Astrocyte (in vitro differentiated cells and primary cell): ENCODE data around the gene KNL1. TPM values are rescaled to one million over a fixed set of nuclear protein-coding genes. Genes with fewer than 3 reads are reported as not detected.

Experiments used
- DNase-seq: peaks from one replicate; pipeline ENCODE4 v3.0.0-alpha.2; 2010; ENCODE audit warnings: low read depth
- FAIRE-seq: peaks from 2 replicates; lab custom pipeline; 2011; peaks lifted over from hg19 to GRCh38; lab: Jason Lieb, UNC
- H2AFZ ChIP-seq: 2 replicates; pipeline ENCODE4 v1.6.0; 2012; ENCODE audit warnings: low read depth, low read length, inconsistent platforms
- H3K27ac ChIP-seq: 2 replicates; pipeline ENCODE4 v1.5.1; 2011; ENCODE audit warnings: low read depth, low read length, inconsistent platforms
- H3K27me3 ChIP-seq: 2 replicates; pipeline ENCODE4 v1.6.0; 2011; ENCODE audit warnings: low read length, inconsistent platforms; ENCODE audit not compliant: insufficient read depth
- H3K36me3 ChIP-seq: 2 replicates; pipeline ENCODE4 v1.5.1; 2011; ENCODE audit warnings: low read length, inconsistent platforms; ENCODE audit not compliant: insufficient read depth
- H3K4me1 ChIP-seq: 2 replicates; pipeline ENCODE4 v1.5.1; 2011; ENCODE audit warnings: low read length, inconsistent platforms; ENCODE audit not compliant: insufficient read depth
- H3K4me2 ChIP-seq: 2 replicates; pipeline ENCODE4 v1.6.0; 2012; ENCODE audit warnings: low read length, inconsistent platforms
- H3K4me3 ChIP-seq: 2 replicates; pipeline ENCODE4 v1.5.1; 2011; ENCODE audit warnings: low read depth, mild to moderate bottlenecking, low read length, inconsistent platforms; ENCODE audit not compliant: insufficient read depth
- H3K79me2 ChIP-seq: 2 replicates; pipeline ENCODE4 v1.6.0; 2012; ENCODE audit warnings: mild to moderate bottlenecking, low read length, inconsistent platforms; ENCODE audit not compliant: insufficient read depth
- H3K9ac ChIP-seq: 2 replicates; pipeline ENCODE4 v1.6.0; 2012; ENCODE audit warnings: mild to moderate bottlenecking, low read length, inconsistent platforms
- H3K9me3 ChIP-seq: 2 replicates; pipeline ENCODE4 v1.5.1; 2012; ENCODE audit warnings: low read depth, mild to moderate bottlenecking, low read length, inconsistent platforms; ENCODE audit not compliant: insufficient read depth
- H4K20me1 ChIP-seq: 2 replicates; pipeline ENCODE4 v1.6.0; 2012; ENCODE audit warnings: low read length, inconsistent platforms; ENCODE audit not compliant: insufficient read depth
- H3K27ac Mint-ChIP-seq: one replicate; pipeline ENCODE4 v1.8.0; 2021; ENCODE audit warnings: mild to moderate bottlenecking, mixed read lengths; ENCODE audit not compliant: unreplicated experiment
- H3K27me3 Mint-ChIP-seq: one replicate; pipeline ENCODE4 v1.8.0; 2021; ENCODE audit warnings: low read depth, mixed read lengths; ENCODE audit not compliant: unreplicated experiment
- H3K36me3 Mint-ChIP-seq: one replicate; pipeline ENCODE4 v1.8.0; 2021; ENCODE audit warnings: low read depth, mixed read lengths; ENCODE audit not compliant: unreplicated experiment
- H3K4me1 Mint-ChIP-seq: one replicate; pipeline ENCODE4 v1.8.0; 2021; ENCODE audit warnings: low read depth, mixed read lengths; ENCODE audit not compliant: unreplicated experiment
- H3K4me3 Mint-ChIP-seq: one replicate; pipeline ENCODE4 v1.8.0; 2021; ENCODE audit warnings: mild to moderate bottlenecking, moderate library complexity, mixed read lengths; ENCODE audit not compliant: unreplicated experiment
- H3K9me3 Mint-ChIP-seq: one replicate; pipeline ENCODE4 v1.8.0; 2021; ENCODE audit warnings: mild to moderate bottlenecking, mixed read lengths; ENCODE audit not compliant: unreplicated experiment
- EZH2 ChIP-seq: IDR thresholded peaks from 2 replicates; pipeline ENCODE4 v1.6.1; 2012; ENCODE audit warnings: mild to moderate bottlenecking, low read length, inconsistent platforms; ENCODE audit not compliant: insufficient read depth
- total RNA-seq: library from RNA; stranded (reverse); gene quantifications from 2 replicates; pipeline ENCODE4 v1.2.1, GENCODE V29; 2021
- TF ChIP-seq, protein P1 (sequence below): IDR thresholded peaks from 2 replicates; pipeline ENCODE4 v1.5.1; 2011; ENCODE audit warnings: low read depth, mild to moderate bottlenecking, inconsistent platforms, low read length, moderate library complexity; ENCODE audit not compliant: insufficient read depth

Gene KNL1
- total RNA-seq, 1 donor from 2014 or later, result 3.3 TPM

DNA sequence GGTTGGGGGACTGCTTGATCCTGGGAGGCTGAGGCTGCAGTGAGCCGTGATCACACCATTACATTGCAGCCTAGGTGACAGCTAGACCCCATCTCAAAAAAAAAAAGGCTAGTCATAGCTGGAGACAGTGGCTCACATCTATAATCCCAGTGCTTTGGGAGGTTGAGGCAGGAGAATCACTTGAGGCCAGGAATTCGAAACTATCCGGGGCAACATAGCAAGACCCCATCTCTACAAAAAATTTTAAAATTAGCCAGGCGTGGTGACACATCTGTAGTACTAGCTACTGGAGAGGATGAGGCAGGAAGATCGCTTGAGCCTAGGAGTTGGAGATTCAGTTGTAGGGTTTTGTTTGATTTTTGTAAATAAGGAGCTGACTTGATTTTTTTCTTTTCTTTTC is 45.6 kb downstream of the KNL1 start:
- TF ChIP-seq, protein P1, sequence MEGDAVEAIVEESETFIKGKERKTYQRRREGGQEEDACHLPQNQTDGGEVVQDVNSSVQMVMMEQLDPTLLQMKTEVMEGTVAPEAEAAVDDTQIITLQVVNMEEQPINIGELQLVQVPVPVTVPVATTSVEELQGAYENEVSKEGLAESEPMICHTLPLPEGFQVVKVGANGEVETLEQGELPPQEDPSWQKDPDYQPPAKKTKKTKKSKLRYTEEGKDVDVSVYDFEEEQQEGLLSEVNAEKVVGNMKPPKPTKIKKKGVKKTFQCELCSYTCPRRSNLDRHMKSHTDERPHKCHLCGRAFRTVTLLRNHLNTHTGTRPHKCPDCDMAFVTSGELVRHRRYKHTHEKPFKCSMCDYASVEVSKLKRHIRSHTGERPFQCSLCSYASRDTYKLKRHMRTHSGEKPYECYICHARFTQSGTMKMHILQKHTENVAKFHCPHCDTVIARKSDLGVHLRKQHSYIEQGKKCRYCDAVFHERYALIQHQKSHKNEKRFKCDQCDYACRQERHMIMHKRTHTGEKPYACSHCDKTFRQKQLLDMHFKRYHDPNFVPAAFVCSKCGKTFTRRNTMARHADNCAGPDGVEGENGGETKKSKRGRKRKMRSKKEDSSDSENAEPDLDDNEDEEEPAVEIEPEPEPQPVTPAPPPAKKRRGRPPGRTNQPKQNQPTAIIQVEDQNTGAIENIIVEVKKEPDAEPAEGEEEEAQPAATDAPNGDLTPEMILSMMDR, result no peak
- TF ChIP-seq EZH2, result no peak
- Histone ChIP-seq H3K36me3 (no peaks in the 10 kb centered on the region), H3K79me2 (no peaks in the 10 kb centered on the region), H3K4me1 (no peaks in the 10 kb centered on the region), H3K27ac (no peak overlapping the region), H3K4me2 (no peak overlapping the region), H3K9me3 (no peaks in the 10 kb centered on the region), H3K4me3 (no peak overlapping the region), H3K9ac (no peak overlapping the region), H3K27me3 (no peaks in the 10 kb centered on the region), H4K20me1 (no peaks in the 10 kb centered on the region), H2AFZ (no peak overlapping the region)
- Mint-ChIP-seq H3K27ac (no peak overlapping the region), H3K4me3 (no peak overlapping the region), H3K9me3 (no peaks in the 10 kb centered on the region), H3K4me1 (no peaks in the 10 kb centered on the region), H3K36me3 (no peaks in the 10 kb centered on the region), H3K27me3 (no peaks in the 10 kb centered on the region)
- FAIRE-seq, result no peak
- DNase-seq, result no peak

DNA sequence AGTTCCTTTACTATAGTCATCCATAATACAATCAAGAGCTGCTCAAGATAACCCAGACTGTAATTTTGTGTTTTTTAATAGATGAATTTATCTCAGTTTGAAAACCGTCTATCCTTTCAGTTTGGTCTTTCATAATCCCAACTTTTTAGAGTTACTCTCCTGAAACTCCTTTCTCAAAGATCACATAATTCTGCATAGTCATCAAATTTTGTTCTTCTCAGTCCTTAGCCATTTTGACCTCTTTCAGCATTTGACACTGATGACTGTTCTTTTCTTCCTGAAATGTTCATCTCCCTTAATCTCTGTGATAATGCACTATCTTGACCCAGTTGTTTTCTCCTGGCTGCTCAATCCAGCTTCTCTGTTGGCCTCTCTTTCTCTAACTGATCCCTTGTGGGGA is 53.5 kb downstream of the KNL1 start:
- no peaks in the 10 kb centered on the region for H3K36me3 Mint-ChIP-seq
- TF ChIP-seq, protein P1, result no peak
- no peak for TF ChIP-seq EZH2
- Histone ChIP-seq H3K9me3 (no peaks in the 10 kb centered on the region), H3K27me3 (no peaks in the 10 kb centered on the region), H3K4me1 (no peaks in the 10 kb centered on the region), H2AFZ (no peak overlapping the region), H3K36me3 (peaks cover 4% of the 10 kb centered on the region), H4K20me1 (no peaks in the 10 kb centered on the region), H3K79me2 (no peaks in the 10 kb centered on the region), H3K27ac (no peak overlapping the region), H3K4me3 (no peak overlapping the region), H3K9ac (no peak overlapping the region), H3K4me2 (no peak overlapping the region)
- no peaks in the 10 kb centered on the region for H3K9me3 Mint-ChIP-seq
- no peaks in the 10 kb centered on the region for H3K27me3 Mint-ChIP-seq
- H3K27ac Mint-ChIP-seq, result no peak overlapping the region
- FAIRE-seq, result no peak
- no peak overlapping the region for H3K4me3 Mint-ChIP-seq
- no peak for DNase-seq
- H3K4me1 Mint-ChIP-seq, result peaks cover 3% of the 10 kb centered on the region

DNA sequence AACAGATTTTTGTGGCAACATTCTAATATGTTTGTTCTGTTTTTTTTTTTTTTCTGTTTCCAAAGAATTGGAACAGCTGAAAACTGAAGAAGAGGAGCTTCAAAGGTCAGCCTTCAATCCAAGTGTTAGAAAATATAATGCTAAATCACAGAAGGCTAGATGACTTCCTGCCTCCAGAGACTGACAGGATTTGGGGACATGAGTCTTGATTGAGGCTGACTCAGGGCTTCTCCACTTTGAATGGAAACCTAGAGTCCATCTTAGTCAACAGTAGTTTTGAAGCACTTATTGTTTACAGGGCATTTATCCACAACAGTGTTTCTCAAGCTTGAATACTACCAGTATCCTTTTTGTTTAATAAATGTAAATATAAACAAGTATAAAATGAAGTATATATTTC is 56.4 kb downstream of the KNL1 start:
- Histone ChIP-seq H3K36me3 (peaks cover 8% of the 10 kb centered on the region), H3K27ac (no peak overlapping the region), H3K9ac (no peak overlapping the region), H3K4me2 (no peak overlapping the region), H3K27me3 (no peaks in the 10 kb centered on the region), H3K9me3 (no peaks in the 10 kb centered on the region), H3K79me2 (no peaks in the 10 kb centered on the region), H3K4me3 (no peak overlapping the region), H3K4me1 (no peaks in the 10 kb centered on the region), H4K20me1 (no peaks in the 10 kb centered on the region), H2AFZ (no peak overlapping the region)
- H3K4me1 Mint-ChIP-seq, result peaks cover 3% of the 10 kb centered on the region
- H3K4me3 Mint-ChIP-seq, result no peak overlapping the region
- no peaks in the 10 kb centered on the region for H3K36me3 Mint-ChIP-seq
- TF ChIP-seq EZH2, result no peak
- TF ChIP-seq, protein P1, result no peak
- H3K27me3 Mint-ChIP-seq, result no peaks in the 10 kb centered on the region
- H3K9me3 Mint-ChIP-seq, result no peaks in the 10 kb centered on the region
- FAIRE-seq (no peak), DNase-seq (no peak)
- H3K27ac Mint-ChIP-seq, result no peak overlapping the region
